Lower leg skin (tissue), 4 donors: ENCODE data around the gene TRIO. TPM values are rescaled to one million over a fixed set of nuclear protein-coding genes. Genes with fewer than 3 reads are reported as not detected.

Source experiments
- DNase-seq, 2 donors: peaks; one replicate each; pipeline ENCODE4 v3.0.0-alpha.2; 2019; ENCODE audit warnings: low spot score in 2 of 2
- H3K4me3 ChIP-seq: fragments of 200-600 bp; sonication (generic); 2 replicates; pipeline ENCODE4 v1.5.1; 2017; ENCODE audit warnings: mild to moderate bottlenecking, low read depth; ENCODE audit not compliant: poor library complexity, severe bottlenecking
- POLR2A ChIP-seq, 2 donors: fragments of 450-650 bp; IDR thresholded peaks; one replicate each; pipeline ENCODE4 v1.6.1; 2016 to 2017; ENCODE audit warnings: antibody characterized with exemption in 2 of 2, mild to moderate bottlenecking in 1 of 2, moderate library complexity in 1 of 2
- WGBS, 2 donors: methylation state at CpG; one replicate each; pipeline ENCODE4 v1.1.5; 2018; 5-methylcytosine and 5-hydroxymethylcytosine counted together
- intact Hi-C: fragments of 100-400 bp; cut with DNase I; formaldehyde crosslinking; loops from one replicate; pipeline ENCODE4 v1.15.0; 2023; ENCODE audit warnings: low total_unique reads
- total RNA-seq, 4 donors: library from RNA; depleted of rRNA; stranded (reverse); fragments of >200 nt; gene quantifications; one replicate each; pipeline ENCODE4 v1.1.0, GENCODE V29; 2016
- TF ChIP-seq, protein P1 (sequence below), 3 donors: fragments of 450-650 bp; IDR thresholded peaks; one replicate each; pipeline ENCODE4 v1.5.1; 2016; ENCODE audit warnings: antibody characterized with exemption in 3 of 3, mild to moderate bottlenecking in 3 of 3, moderate library complexity in 2 of 3

The TRIO gene
- total RNA-seq, 4 donors from 2014 or later, result 47.8 to 101 (median 64.5) TPM

GRCh38 chr5:14486996-14487896, 344.1 kb downstream of the TRIO start:
- WGBS, 2 donors, result 90 to 91% methylated on average over 33 to 59 of the region's 62 CpGs
- H3K4me3 ChIP-seq, result no peak overlapping the region
- TF ChIP-seq POLR2A (IDR thresholded peaks at IDR 0.05), result no peak
- intact Hi-C loops, result no loop called here
- no peak for DNase-seq

DNA sequence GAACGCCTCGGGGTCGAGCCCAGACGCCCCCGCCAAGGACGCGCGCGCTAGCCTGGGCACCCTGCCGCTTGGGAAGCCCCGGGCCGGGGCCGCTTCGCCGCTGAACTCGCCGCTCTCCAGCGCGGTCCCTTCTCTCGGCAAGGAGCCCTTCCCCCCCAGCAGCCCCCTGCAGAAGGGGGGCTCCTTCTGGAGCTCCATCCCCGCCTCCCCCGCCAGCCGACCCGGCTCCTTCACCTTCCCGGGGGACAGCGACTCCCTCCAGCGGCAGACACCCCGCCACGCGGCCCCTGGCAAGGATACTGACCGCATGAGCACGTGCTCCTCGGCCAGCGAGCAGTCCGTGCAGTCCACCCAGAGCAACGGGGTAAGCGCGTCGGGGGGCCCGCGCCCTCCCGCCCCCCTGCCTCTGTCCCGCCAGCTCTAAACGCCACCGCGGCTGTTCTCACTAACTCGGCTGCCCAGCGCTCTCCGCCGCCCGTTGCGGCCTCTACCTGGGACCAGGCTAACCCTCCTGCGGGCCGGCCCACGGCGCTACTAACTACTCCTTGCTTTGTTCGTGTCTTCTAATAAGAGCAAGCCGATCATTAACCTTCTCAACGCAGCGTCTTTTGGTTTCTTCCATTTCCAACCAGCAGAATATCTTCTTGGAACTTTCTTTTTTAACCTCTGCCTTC, 344.9 kb downstream of the TRIO start:
- TF ChIP-seq POLR2A (IDR thresholded peaks at IDR 0.05), result no peak
- TF ChIP-seq, protein P1, sequence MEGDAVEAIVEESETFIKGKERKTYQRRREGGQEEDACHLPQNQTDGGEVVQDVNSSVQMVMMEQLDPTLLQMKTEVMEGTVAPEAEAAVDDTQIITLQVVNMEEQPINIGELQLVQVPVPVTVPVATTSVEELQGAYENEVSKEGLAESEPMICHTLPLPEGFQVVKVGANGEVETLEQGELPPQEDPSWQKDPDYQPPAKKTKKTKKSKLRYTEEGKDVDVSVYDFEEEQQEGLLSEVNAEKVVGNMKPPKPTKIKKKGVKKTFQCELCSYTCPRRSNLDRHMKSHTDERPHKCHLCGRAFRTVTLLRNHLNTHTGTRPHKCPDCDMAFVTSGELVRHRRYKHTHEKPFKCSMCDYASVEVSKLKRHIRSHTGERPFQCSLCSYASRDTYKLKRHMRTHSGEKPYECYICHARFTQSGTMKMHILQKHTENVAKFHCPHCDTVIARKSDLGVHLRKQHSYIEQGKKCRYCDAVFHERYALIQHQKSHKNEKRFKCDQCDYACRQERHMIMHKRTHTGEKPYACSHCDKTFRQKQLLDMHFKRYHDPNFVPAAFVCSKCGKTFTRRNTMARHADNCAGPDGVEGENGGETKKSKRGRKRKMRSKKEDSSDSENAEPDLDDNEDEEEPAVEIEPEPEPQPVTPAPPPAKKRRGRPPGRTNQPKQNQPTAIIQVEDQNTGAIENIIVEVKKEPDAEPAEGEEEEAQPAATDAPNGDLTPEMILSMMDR (IDR thresholded peaks at IDR 0.05), result no peak
- no peak for DNase-seq
- intact Hi-C loops, result no loop called here
- H3K4me3 ChIP-seq, result no peak overlapping the region
- 91 to 94% methylated on average over 36 to 60 of the region's 60 CpGs for WGBS, 2 donors

GRCh38 chr5:14488709-14489108, 345.6 kb downstream of the TRIO start:
- DNase-seq, result no peak
- no peak overlapping the region for H3K4me3 ChIP-seq
- TF ChIP-seq, protein P1 (IDR thresholded peaks at IDR 0.05), result no peak
- TF ChIP-seq POLR2A (IDR thresholded peaks at IDR 0.05), result no peak
- WGBS, 2 donors, result 87 to 93% methylated on average over 11 of the region's 11 CpGs
- intact Hi-C loops, result no loop called here

GRCh38 chr5:14489643-14490042, 346.5 kb downstream of the TRIO start:
- WGBS, 2 donors, result 50 to 59% methylated on average over 5 of the region's 5 CpGs
- TF ChIP-seq, protein P1 (IDR thresholded peaks at IDR 0.05), result no peak
- no peak for TF ChIP-seq POLR2A (IDR thresholded peaks at IDR 0.05)
- no peak overlapping the region for H3K4me3 ChIP-seq
- peak in 1 of 2 donors; percentile 78 for DNase-seq
- intact Hi-C loops, result no loop called here

- 81 to 84% methylated on average over 2 of the region's 2 CpGs for WGBS, 2 donors
- no peak for TF ChIP-seq POLR2A (IDR thresholded peaks at IDR 0.05)
- TF ChIP-seq, protein P1 (IDR thresholded peaks at IDR 0.05), result no peak
- intact Hi-C loops, result no loop called here
- no peak for DNase-seq
- no peak overlapping the region for H3K4me3 ChIP-seq
These were observed 347.2 kb downstream of the TRIO start for GRCh38 chr5:14490309-14490711.
